H9 (cell line): ENCODE data around the gene CD8A. TPM values are rescaled to one million over a fixed set of nuclear protein-coding genes. Genes with fewer than 3 reads are reported as not detected.

Source experiments
- DNase-seq: peaks from one replicate; pipeline ENCODE4 v3.0.0-alpha.2; 2017
- H2AFZ ChIP-seq: one replicate; pipeline ENCODE4 v1.6.1; 2013; ENCODE audit warnings: mild to moderate bottlenecking, low read length, control low read depth, moderate library complexity
- H2AK5ac ChIP-seq: 2 replicates; pipeline ENCODE4 v1.6.1; 2013; ENCODE audit warnings: low read length, control low read depth, mixed read lengths; ENCODE audit not compliant: insufficient read length
- H2BK120ac ChIP-seq: one replicate; pipeline ENCODE4 v1.6.1; 2013; ENCODE audit warnings: low read depth, mild to moderate bottlenecking, low read length, control low read depth, inconsistent platforms; ENCODE audit not compliant: poor library complexity, severe bottlenecking
- H2BK12ac ChIP-seq: 2 replicates; pipeline ENCODE4 v1.6.1; 2013; ENCODE audit warnings: low read length, control low read depth, mixed read lengths, low read depth; ENCODE audit not compliant: insufficient read length
- H2BK15ac ChIP-seq: 2 replicates; pipeline ENCODE4 v1.6.1; 2013; ENCODE audit warnings: low read depth, low read length, control low read depth
- H2BK20ac ChIP-seq: one replicate; pipeline ENCODE4 v1.6.1; 2013; ENCODE audit warnings: low read depth, mild to moderate bottlenecking, low read length, control low read depth, inconsistent platforms; ENCODE audit not compliant: poor library complexity, severe bottlenecking
- H2BK5ac ChIP-seq: 2 replicates; pipeline ENCODE4 v1.6.1; 2013; ENCODE audit warnings: low read length, control low read depth, mixed read lengths; ENCODE audit not compliant: insufficient read length
- H3K14ac ChIP-seq: 2 replicates; pipeline ENCODE4 v1.6.1; 2013; ENCODE audit warnings: low read length, control low read depth; ENCODE audit not compliant: insufficient read depth
- H3K18ac ChIP-seq: 2 replicates; pipeline ENCODE4 v1.6.1; 2013; ENCODE audit warnings: low read depth, mild to moderate bottlenecking, mixed read lengths, low read length, control low read depth; ENCODE audit not compliant: insufficient read length
- H3K23ac ChIP-seq: 2 replicates; pipeline ENCODE4 v1.6.1; 2013; ENCODE audit warnings: low read length, control low read depth, mixed read lengths, low read depth; ENCODE audit not compliant: insufficient read length
- H3K23me2 ChIP-seq: 2 replicates; pipeline ENCODE4 v1.6.1; 2013; ENCODE audit warnings: low read depth, mild to moderate bottlenecking, mixed read lengths, low read length, control low read depth; ENCODE audit not compliant: insufficient read length, poor library complexity, severe bottlenecking
- H3K27ac ChIP-seq: 2 replicates; pipeline ENCODE4 v1.5.1; 2013; ENCODE audit warnings: low read length, control low read depth, mixed read lengths, low read depth; ENCODE audit not compliant: insufficient read length
- H3K27me3 ChIP-seq: 2 replicates; pipeline ENCODE4 v1.6.1; 2013; ENCODE audit warnings: low read length, control low read depth, inconsistent platforms; ENCODE audit not compliant: insufficient read depth
- H3K4ac ChIP-seq: 2 replicates; pipeline ENCODE4 v1.6.1; 2013; ENCODE audit warnings: low read depth, mild to moderate bottlenecking, control low read depth, inconsistent platforms, low read length, moderate library complexity
- H3K4me1 ChIP-seq: 2 replicates; pipeline ENCODE4 v1.6.1; 2013; ENCODE audit warnings: low read length, control low read depth, inconsistent platforms; ENCODE audit not compliant: insufficient read depth
- H3K4me2 ChIP-seq: 2 replicates; pipeline ENCODE4 v1.6.1; 2013; ENCODE audit warnings: low read length, control low read depth, mixed read lengths; ENCODE audit not compliant: insufficient read length, insufficient read depth
- H3K56ac ChIP-seq: 2 replicates; pipeline ENCODE4 v1.6.1; 2013; ENCODE audit warnings: low read depth, mild to moderate bottlenecking, mixed read lengths, low read length, control low read depth; ENCODE audit not compliant: insufficient read length
- H3K79me1 ChIP-seq: 2 replicates; pipeline ENCODE4 v1.6.1; 2013; ENCODE audit warnings: low read depth, mild to moderate bottlenecking, moderate library complexity, low read length, control low read depth, inconsistent platforms; ENCODE audit not compliant: insufficient read depth, poor library complexity, severe bottlenecking
- H3K79me2 ChIP-seq: 2 replicates; pipeline ENCODE4 v1.6.1; 2013; ENCODE audit warnings: low read length, control low read depth, inconsistent platforms; ENCODE audit not compliant: insufficient read depth
- H3K9ac ChIP-seq: 2 replicates; pipeline ENCODE4 v1.6.1; 2013; ENCODE audit warnings: low read length, control low read depth, mixed read lengths; ENCODE audit not compliant: insufficient read length; ENCODE audit errors: extremely low read depth
- H3K9me3 ChIP-seq: one replicate; pipeline ENCODE4 v1.6.1; 2013; ENCODE audit warnings: low read depth, low read length, inconsistent platforms; ENCODE audit not compliant: control insufficient read depth
- H3T11ph ChIP-seq: one replicate; pipeline ENCODE4 v1.6.1; 2013; ENCODE audit warnings: mild to moderate bottlenecking, low read length, control low read depth, inconsistent platforms
- H4K20me1 ChIP-seq: one replicate; pipeline ENCODE4 v1.6.1; 2013; ENCODE audit not compliant: control insufficient read depth, insufficient read length, insufficient read depth
- H4K5ac ChIP-seq: 2 replicates; pipeline ENCODE4 v1.6.1; 2013; ENCODE audit warnings: low read depth, mild to moderate bottlenecking, mixed read lengths, low read length, control low read depth; ENCODE audit not compliant: insufficient read length
- H4K8ac ChIP-seq: replicated peaks from 2 replicates; pipeline ENCODE4 v1.6.1; 2013; ENCODE audit warnings: low read length, control low read depth, mixed read lengths, low read depth; ENCODE audit not compliant: insufficient read length
- H4K91ac ChIP-seq: 2 replicates; pipeline ENCODE4 v1.6.1; 2013; ENCODE audit warnings: low read depth, mild to moderate bottlenecking, moderate library complexity, mixed read lengths, low read length, control low read depth; ENCODE audit not compliant: insufficient read length
- H3K27ac Mint-ChIP-seq, 3 experiments: 2 replicates in 2 of 3; 3 replicates in 1 of 3; pipeline ENCODE4 v1.8.0; 2020 to 2021; ENCODE audit warnings: mixed read lengths in 3 of 3, mild to moderate bottlenecking in 1 of 3, moderate library complexity in 1 of 3
- H3K27me3 Mint-ChIP-seq: 2 replicates; pipeline ENCODE4 v1.8.0; 2021; ENCODE audit warnings: low read depth, mild to moderate bottlenecking, moderate library complexity, mixed read lengths
- H3K36me3 Mint-ChIP-seq, 3 experiments: 2 replicates in 2 of 3; 3 replicates in 1 of 3; pipeline ENCODE4 v1.8.0; 2020 to 2021; ENCODE audit warnings: low read depth in 3 of 3, mixed read lengths in 3 of 3; ENCODE audit not compliant: insufficient read depth in 1 of 3
- H3K4me1 Mint-ChIP-seq, 2 experiments: 2 replicates each; pipeline ENCODE4 v1.8.0; 2020; ENCODE audit warnings: mixed read lengths in 2 of 2
- H3K4me3 Mint-ChIP-seq, 2 experiments: 2 replicates in 1 of 2; 3 replicates in 1 of 2; pipeline ENCODE4 v1.8.0; 2020 to 2021; ENCODE audit warnings: mild to moderate bottlenecking in 2 of 2, mixed read lengths in 2 of 2, moderate library complexity in 1 of 2
- H3K9me3 Mint-ChIP-seq, 2 experiments: 2 replicates in 1 of 2; 3 replicates in 1 of 2; pipeline ENCODE4 v1.8.0; 2020; ENCODE audit warnings: mild to moderate bottlenecking in 2 of 2, mixed read lengths in 2 of 2, moderate library complexity in 1 of 2
- CTCF ChIP-seq: fragments of 200-600 bp; sonication (generic); conservative IDR thresholded peaks from 3 replicates; pipeline ENCODE4 v1.8.0; 2021; ENCODE audit warnings: antibody characterized with exemption, mild to moderate bottlenecking
- WGBS: extraction: QIAGEN DNeasy Blood & Tissue Kit; methylation state at CpG from one replicate; pipeline ENCODE4 v1.1.7; 2013; ENCODE audit warnings: missing lambda C conversion rate, low lambda C conversion rate, mixed read lengths; ENCODE audit not compliant: insufficient read length; ENCODE audit errors: extremely low coverage; 5-methylcytosine and 5-hydroxymethylcytosine counted together
- total RNA-seq: library from RNA; stranded (reverse); gene quantifications from 2 replicates; pipeline ENCODE4 v1.2.1, GENCODE V29; 2021

CD8A gene
- total RNA-seq, 1 experiment from 2014 or later = not detected

GRCh38 chr2:86774862-86775261 is 15.9 kb downstream of the CD8A start:
- WGBS = no CpG with 5 or more reads among the region's 5 CpGs
- H3K9ac ChIP-seq = no peak overlapping the region

More at GRCh38 chr2:86774862-86775261, 15.9 kb downstream of the CD8A start:
- Histone ChIP-seq H3K4me2 (no peak overlapping the region), H3K4me1 (no peaks in the 10 kb centered on the region), H3K4ac (no peak overlapping the region), H4K5ac (no peak overlapping the region), H4K8ac (no peak overlapping the region), H3K23ac (no peak overlapping the region), H3K23me2 (peaks cover 2% of the 10 kb centered on the region), H2BK120ac (no peak overlapping the region), H4K91ac (no peak overlapping the region), H2BK12ac (no peak overlapping the region), H2BK5ac (no peak overlapping the region), H2AK5ac (no peak overlapping the region), H3K9me3 (no peaks in the 10 kb centered on the region), H3K27ac (no peak overlapping the region), H3K27me3 (no peaks in the 10 kb centered on the region), H4K20me1 (no peaks in the 10 kb centered on the region), H3T11ph (no peak overlapping the region), H3K18ac (no peak overlapping the region), H2BK20ac (no peak overlapping the region), H2AFZ (no peak overlapping the region), H2BK15ac (no peak overlapping the region), H3K56ac (no peak overlapping the region), H3K79me2 (no peaks in the 10 kb centered on the region), H3K14ac (no peak overlapping the region; the same call in 1 of the 2 replicates), H3K79me1 (no peaks in the 10 kb centered on the region)
- Mint-ChIP-seq H3K9me3 (no peaks in the 10 kb centered on the region), H3K4me3 (no peak overlapping the region), H3K4me1 (peaks cover 5 to 21% of the 10 kb centered on the region in 2 experiments; a peak in 3 of 4 replicates), H3K36me3 (peaks cover 12 to 53% (median 45%) of the 10 kb centered on the region in 3 experiments; a peak in 6 of 7 replicates), H3K27ac (peak overlapping the region in 1 of 3 experiments; percentile 33; a peak in 1 of 7 replicates), H3K27me3 (no peaks in the 10 kb centered on the region)
- no peak for DNase-seq
- no peak for TF ChIP-seq CTCF
